GM19240 (cell line): ENCODE results near the gene BAIAP2.

Experiments used
- DNase-seq: peaks from one replicate; pipeline ENCODE4 v3.0.0; 2011; ENCODE audit warnings: low spot score; ENCODE audit not compliant: insufficient read length

BAIAP2 gene

DNA sequence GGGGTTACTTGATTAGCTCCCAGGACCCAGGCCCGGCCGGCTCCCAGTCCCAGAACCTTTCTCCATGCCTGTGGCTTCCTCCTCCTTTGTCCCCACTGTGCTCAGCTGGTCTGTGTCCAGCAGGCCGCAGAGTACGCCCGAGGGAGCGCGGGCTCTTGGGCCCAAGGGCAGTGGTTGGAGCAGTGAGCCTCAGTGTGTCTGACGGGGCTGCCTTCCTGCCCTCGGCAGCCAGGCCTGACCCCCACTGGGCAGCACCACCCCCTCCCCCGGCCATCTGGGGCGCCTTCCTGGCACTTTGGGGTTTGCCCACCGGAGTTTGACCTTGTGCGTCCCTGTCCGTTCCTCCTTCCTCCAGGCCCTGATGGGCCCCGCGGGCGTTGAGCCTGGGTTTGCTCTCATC, 67.9 kb downstream of the BAIAP2 start:
- no peak for DNase-seq

DNA sequence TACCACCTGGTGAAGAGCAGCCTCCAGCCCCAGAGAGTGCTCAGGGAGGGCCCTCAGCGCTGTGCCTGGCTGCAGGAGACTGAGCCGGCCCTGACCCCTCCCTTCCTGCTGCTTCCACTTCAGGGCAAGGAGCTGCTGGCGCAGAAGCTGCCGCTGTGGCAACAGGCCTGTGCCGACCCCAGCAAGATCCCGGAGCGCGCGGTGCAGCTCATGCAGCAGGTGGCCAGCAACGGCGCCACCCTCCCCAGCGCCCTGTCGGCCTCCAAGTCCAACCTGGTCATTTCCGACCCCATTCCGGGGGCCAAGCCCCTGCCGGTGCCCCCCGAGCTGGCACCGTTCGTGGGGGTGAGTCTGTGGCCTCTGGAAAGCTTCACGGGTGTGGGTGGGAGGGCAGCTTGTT, 68.4 kb downstream of the BAIAP2 start:
- no peak for DNase-seq

DNA sequence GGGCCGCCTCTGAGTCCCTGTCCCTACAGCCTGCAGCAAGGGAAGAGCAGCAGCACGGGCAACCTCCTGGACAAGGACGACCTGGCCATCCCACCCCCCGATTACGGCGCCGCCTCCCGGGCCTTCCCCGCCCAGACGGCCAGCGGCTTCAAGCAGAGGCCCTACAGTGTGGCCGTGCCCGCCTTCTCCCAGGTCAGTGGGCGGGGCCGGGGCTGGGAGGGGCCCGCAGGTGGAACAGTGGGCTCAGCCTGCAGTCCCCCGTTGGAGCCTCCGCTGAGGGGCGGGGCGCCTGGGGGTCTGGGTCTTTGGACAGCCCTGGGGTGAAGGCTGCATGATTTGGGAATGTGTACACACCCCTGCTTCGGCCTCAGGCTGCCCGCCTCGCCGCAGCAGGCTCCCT, 71.8 kb downstream of the BAIAP2 start:
- no peak for DNase-seq

DNA sequence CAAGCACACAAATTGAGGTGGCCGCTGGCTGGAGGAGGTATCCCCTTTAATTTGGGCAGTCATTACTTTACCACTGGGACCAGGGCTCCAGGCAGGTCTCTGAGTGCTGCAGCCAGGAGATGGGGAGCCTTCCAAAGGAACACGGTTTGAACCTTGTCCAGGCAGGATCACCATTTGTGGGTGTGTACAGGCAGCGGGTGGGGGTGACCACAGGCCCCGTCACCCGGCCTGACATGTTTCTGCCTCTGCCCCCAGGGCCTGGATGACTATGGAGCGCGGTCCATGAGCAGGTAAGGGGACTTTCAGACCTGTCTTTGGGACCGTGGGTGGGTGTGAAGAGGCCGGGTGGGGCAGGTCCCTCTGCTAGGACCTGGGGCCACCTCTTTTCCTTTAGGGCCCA, 73.3 kb downstream of the BAIAP2 start:
- no peak for DNase-seq

DNA sequence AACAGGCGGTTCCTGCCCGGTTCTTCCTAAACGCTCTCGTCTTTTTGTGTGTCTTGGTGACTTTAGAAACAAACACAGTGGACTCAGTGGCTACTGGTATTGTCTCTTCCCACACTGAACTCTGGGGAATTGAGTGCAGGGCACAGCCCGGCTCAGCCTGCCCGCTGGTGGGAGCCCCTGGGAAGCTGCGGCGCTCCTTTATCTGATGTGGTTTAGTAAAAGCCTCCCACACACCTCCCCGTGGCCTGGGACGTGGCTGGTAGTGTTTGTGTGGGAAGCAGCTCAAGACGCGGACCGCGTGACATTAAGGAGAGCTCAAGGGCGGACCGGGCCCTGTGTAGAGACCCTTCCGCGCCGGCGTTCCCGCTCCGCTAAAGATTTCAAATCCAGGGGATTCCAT, 75.0 kb downstream of the BAIAP2 start:
- DNase-seq = no peak

DNA sequence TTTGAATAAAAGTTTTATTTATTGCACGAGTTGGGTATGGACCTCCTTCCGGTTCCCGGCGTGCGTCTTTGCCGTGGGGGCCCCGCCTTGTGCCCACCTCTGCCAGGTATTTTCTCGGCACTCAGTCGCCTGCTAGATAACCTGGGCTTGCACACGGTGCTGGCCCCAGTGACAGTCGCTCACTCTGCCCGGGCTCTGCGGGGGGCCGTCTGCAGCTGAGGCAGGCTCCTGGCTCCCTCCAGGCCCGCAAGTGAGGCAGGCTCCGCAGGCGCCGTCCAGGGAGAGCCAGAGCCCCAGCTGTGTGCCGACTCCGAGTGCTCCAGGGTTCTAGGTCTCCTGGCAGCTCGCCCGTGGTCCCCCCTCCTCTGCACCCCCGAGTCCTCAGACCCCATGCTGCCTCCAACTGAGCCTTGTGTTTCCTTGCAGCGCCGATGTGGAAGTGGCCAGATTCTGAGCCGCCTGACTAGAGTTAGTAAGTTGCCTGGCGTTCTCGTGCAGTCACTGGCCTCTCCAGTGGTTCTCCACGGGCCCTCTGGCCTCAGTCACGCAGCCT, 75.6 kb downstream of the BAIAP2 start:
- no peak for DNase-seq

DNA sequence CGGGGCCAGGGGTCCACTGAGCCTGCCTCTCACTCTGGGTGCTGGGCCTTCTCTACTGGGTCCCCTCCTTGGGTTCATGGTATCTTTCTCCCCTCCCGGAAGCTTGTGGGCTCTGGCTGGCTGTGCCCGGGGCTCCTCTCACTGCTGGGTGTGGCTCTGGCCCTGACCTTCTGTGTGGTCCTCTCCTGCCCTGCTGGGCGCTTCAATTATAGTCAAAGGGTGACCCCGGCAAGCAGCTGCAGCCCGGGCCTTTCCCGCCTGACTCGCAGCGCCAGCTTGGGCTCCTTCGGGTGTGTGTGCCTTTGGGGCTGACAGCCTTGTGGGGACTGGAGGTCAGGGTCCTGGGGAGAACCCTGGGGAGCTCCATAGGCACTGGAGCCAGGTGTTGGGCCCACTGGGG, 76.1 kb downstream of the BAIAP2 start:
- DNase-seq = no peak

DNA sequence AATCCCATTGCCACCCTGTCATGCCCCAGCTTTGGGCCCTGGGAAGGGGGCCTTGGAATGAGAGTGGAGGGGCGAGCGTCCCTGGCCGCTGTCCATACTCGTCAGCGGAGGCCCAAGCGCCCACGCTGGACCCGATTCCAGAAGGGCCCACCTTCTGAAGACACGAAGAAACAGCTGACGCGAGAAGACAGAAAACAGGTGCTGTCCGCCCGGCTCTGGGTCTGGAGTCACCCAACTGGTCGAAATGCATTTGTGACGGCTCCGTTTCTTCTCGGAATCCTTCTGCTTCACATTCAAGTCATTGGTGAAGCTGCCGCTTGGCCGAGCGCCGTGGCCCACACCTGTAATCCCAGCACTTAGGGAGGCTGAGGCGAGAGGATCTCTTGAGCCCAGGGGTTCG, 77.5 kb downstream of the BAIAP2 start:
- DNase-seq = no peak

DNA sequence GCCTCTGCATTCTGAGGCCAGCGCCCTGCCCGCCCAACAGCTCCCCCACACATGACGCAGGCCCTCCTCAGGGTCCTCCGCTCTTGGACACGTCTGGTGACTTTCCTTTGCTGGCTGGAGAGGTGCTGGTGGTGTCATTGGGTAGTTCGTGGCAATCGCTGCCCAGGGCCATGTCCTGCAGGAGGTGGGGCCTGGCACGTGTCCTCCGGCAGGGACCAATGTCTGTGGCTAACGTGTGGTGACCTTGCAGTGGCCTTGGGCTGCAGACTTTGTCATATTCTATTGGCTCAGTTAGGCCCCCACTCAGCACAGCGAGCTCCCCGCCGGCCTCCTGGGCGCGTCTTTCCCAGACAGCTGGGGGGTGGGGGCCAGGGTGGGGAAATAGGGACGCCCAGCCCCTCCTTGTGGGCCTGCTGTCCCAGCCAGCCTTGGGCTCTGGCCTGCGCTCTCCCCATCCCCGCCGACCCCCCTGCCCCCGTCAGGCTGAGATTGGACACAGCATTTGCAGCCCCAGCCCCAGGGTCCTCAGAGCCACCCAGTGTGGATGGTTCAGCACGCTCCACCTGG, 78.3 kb downstream of the BAIAP2 start:
- no peak for DNase-seq

DNA sequence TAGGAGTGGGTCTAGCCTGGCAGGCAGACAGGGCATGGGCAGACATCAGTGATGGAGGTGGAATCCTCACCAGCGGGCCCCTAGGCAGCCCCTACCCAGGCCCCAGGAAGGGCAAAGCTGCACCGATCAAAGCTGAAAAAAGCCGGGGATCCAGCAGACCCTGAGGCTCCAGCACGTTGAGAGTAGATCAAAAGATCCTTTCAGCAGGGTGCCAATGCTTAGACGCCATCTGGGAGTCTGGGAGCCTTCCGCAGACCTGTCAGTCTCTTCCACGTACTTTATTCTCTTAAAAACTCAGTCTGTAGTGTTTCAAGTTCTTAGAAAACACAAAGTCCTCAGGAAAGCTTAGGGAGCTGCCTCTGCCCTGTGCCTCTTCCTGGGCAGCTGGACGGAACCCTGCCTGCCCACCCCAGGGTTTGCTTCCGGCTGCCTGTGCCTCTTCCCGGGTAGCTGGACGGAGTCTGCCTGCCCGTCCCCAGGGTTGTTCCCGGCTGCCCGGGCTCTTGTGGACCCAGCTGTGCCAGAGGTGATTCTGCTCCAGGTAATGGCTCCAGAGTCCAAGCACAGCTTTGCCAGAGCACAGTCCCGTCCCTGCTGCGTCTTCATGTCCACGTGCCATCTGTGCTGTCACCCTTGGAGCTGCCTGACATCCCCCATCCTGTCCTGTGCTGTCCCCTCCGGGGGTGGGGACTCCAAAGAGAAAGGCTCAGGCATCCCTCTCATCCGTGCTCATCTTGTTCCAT, 79.6 kb downstream of the BAIAP2 start:
- no peak for DNase-seq

DNA sequence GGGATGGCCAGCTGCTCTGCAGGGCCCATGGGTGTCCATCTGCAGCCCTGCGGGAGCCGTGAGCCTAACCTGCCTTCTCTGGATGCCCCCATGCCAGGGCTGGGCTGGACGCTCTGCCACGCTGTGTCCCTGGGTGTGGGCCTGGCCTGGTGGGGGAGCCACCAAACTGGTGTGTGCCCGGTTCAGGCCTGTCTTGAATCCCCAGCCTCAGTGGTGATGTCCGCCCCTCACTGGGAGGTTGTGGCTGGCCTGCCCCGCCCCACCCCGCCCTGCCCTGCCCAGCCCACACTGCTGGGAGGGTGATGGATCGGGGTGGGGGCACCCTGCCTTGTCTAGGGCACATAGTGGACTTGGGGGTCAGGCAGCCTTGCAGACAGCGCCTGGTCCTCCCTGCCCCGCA, 80.3 kb downstream of the BAIAP2 start:
- no peak for DNase-seq

DNA sequence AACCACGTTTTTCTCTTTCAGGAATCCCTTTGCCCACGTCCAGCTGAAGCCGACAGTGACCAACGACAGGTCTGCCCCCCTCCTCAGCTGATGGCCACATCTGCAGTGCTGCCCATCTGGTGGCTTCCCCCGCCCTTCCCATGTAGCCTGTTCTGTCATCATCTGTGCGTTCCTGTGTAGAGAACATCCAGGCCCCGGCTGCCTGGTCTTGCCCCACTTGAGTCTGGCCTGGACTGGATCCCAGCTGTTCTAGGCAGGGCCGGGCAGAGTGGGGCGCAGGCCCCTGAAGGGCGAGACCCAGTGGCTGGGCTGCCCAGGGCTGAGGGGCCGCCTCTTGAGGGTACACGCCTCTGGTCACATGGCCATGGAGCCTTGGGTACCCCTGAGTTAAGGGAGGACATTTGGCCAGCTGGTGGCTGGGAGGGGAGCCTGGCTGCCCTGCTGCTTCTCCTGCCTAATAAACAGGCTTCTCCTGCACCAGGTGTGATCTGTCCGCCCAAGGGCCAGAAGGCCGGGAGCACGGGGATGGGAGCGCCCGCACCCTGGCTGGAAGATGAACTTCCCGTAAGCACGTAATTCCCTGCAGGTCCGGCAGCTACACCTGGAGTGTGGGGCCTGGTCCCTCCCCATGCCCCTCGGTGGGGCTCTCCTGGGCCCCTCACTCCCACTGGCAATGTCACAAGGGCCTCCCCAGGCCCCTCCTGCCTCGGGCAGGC, 81.0 kb downstream of the BAIAP2 start:
- DNase-seq = no peak

DNA sequence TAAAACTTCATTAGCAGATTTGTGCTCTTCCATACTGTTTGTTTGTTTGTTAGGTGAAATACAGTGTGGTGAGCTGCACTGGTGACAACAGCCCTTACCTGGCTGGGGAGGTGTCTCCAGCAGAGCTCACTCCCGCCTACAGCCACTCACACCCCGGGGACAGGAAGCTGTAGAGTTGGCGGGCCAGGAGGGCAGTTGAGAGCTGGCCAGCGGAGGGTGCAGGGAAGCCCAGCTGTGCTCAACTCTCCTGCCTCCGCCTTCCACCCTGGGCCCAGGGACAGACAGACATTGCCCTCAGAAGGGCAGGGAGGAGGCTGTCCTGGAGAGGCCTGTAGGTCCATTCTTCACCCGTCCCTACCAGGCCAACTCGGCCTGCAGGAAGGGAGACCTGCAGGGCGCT, 81.8 kb downstream of the BAIAP2 start:
- no peak for DNase-seq

DNA sequence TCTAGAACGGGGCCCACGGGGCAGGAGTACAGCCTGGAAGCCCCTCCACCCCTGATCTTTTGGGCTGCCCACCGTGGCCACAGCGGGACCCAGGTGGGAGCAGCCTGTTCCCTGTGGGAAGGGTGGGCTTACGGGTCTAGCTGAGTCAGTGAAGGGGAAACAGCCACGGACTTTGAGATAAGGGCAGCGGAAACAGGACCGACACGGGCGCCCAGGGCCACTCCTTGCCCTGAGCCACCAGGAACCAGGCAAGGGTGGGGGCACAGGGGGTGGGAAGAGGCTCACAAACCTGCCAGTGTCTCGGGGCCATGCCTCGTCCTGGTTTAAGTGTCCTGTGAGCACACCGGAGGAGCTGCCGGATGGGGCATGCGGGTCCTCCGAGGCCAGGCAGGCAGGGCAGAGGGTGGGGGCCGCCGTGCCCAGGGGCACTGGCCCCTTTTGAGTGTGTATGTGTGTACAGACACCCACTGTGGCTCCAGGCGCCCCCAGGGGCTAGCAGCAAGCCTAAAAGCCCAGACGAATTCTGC, 82.8 kb downstream of the BAIAP2 start:
- no peak for DNase-seq

DNA sequence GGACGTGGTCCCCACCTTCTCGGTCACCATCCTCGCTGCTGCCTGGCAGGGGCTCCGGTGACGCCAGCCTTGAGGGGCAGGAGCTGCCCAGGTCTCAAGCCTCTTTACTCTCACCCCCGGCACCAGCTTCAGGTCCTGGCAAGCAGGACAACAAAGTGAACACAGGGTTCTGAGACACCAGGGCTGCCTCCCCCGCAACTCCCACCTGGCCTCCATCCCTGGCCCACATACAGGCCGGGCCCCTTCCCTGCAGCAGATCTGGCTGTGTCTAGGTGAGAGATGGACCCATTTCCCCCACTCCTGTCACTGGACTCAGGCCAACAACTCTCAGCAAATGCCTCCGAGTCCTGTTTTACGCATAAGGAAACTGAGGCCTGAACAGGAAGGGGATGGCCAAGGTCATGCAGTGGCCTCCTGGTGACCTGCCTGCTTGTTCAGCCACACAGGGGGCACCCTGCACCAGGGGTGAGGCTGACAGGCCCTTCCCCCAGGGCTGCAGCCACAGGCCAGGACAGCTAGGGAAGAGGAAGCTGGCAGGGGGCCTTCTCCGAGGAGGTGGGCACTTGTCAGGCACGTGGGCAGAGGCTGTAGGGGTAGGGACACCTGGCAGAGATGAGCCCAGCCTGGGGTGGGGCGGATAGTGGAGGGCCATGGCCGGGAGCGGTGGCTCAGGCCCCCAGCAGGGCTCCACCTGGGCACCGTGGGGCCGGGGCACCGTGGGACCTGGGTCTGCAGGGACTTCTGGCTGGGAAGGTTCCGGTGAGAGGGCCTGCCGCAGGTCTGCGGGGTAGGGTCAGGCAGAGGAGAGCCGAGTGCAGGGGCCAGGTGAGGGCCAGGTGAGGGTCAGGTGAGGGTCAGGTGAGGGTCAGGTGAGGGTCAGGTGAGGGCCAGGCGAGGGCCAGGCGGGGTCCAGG, 83.6 kb downstream of the BAIAP2 start:
- DNase-seq = no peak

DNA sequence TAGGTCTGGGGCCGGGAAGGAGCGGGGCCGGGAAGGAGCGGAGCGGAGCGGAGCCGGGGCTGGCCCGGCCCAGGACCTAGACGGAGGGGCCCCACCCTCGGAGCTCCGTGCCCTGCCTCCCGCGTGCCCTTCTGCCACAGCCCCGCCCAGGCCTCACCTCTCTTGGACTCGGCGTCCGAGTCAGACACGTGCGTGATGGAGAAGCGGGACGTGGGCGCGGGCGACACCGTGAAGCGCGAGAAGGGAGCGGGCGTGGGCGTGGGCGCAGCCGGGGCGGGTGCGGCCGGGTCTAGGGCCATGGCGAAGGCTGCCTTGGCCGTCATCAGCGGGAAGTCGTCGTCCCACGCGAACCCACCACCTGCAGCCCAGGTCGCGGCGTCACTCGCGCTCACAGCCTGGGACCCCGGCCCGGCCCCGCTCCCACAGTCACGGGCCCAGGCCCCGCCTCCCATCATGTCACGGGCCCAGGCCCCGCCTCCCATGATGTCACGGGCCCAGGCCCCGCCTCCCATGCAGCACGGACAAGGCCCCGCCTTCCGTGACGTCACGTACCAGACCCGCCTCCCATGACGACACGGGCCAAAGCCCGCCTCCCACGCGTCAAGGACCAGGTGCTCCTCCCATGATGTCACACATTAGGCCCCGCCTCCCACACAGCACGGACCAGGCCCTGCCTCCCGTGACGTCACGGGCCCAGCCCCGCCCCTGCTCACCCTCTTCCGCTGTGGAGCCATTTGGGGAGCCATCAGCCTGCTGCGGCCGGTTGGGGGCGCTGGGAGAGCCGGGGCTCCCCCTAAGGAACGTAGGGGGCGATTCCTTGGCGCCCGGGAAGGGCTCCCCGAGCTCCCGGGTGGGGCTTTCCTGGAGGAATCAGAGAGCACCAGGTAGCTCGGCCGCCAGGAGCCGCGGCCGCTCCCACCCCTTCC, 84.5 kb downstream of the BAIAP2 start:
- peak; percentile 68 for DNase-seq

DNA sequence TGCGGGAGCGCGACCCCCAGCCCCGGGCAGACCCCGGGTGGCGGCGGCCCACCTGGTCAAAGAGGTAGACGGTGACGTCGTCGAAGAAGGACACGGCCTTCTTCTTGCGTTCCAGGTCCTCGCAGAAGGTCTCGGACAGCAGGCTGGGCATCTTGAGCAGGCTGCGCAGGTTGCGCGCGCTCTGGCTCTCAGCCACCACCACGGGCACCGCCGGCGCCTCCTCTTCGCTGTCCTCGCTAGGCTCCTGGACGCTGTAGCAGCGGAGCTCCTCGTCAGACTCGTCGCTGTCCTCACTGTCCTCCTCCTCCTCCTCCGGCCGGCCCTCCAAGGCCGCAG, 85.2 kb downstream of the BAIAP2 start:
- no peak for DNase-seq

DNA sequence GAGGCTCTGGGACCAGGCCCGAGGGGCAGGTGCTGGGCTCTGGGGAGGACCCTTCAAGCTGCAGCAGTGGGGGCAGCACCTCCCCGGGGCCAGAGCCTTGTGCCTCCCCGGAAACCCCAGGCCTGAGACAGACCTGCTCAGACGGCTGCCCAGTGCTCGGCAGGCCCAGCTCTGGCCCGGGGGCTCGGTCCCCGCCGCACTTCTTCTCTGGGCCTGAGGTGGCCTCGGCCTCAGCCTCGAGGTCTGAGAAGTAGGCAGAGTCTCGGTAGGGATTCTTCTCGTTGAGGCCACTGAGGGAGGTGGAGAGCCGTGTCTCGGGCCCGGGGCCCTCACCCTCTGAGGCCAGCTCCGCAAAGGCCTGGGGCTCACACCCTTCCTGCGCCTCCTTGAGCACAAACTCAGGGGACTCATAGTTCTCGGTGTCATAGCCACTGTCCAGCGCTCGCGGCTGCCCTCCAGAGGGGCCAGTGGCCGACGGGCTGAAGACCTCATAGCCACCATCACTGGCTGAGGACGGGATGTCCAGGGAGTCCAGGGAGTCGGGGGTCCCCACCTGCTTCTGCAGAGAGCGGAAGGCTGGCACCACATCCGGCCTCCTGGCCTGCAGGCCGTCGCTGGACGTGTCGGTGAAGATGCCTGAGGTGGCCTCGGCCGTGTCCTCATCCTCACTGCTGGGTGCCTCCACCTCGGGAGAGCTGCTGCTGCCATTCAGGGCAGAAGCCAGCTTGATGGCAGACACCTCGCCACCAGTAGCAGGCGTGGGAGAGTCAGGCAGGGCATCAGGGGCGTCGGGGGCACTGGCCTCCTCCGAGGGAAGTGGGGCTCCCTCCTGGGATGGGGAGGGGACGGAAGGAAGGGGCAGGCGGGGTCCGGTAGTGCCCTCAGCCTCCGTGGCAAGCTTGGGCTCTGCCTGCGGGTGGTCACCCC, 86.0 kb downstream of the BAIAP2 start:
- no peak for DNase-seq
